ENCODE results near the gene ZNF555. TPM values are rescaled to one million over a fixed set of nuclear protein-coding genes. Genes with fewer than 3 reads are reported as not detected.

Gene ZNF555
- total RNA-seq, 2 donors from 2014 or later = 3.2 to 5.5 TPM

DNA sequence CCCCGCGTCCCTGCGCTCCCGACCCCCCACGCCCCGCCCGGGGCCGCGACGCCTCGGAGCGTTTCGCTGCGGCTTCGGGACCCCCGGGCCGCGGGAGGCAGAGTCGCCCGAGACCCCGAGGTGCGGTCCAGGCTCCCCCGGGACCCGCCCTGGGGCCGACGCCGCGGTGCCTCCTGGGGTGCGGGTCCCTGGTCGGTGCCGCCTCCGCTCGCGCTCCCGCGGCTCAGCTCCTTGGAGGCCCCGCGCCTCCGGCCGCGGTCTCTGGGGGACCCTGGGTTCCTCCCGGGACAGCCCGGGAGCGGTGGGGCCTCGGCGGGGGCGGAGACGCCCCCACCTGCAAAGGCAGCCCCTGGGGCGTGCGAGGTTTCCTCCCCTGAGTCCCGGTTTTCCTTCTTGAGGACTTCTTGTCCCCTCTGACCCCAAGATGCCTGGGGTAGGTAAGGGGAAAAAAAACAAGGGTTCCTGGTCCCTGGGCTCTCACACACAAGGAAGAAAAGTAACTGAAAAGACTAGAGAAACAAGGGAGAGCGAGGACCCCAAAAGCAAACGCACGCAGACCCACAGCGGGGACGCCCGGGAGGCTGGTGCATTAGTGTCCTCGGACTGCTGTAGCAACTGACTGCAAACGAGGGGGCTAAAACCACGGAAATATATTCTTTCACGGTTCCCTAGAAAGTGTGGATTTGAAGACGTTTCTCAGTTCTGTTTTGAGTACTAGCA, 740 bp downstream of the ZNF555 start:
- DNase-seq = no peak
- no peaks in the 10 kb centered on the region for H3K36me3 ChIP-seq
- no peaks in the 10 kb centered on the region for H3K27me3 ChIP-seq
- no peaks in the 10 kb centered on the region for H3K9me3 ChIP-seq
- TF ChIP-seq, protein P1, sequence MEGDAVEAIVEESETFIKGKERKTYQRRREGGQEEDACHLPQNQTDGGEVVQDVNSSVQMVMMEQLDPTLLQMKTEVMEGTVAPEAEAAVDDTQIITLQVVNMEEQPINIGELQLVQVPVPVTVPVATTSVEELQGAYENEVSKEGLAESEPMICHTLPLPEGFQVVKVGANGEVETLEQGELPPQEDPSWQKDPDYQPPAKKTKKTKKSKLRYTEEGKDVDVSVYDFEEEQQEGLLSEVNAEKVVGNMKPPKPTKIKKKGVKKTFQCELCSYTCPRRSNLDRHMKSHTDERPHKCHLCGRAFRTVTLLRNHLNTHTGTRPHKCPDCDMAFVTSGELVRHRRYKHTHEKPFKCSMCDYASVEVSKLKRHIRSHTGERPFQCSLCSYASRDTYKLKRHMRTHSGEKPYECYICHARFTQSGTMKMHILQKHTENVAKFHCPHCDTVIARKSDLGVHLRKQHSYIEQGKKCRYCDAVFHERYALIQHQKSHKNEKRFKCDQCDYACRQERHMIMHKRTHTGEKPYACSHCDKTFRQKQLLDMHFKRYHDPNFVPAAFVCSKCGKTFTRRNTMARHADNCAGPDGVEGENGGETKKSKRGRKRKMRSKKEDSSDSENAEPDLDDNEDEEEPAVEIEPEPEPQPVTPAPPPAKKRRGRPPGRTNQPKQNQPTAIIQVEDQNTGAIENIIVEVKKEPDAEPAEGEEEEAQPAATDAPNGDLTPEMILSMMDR (IDR thresholded peaks at IDR 0.05) = no peak
- H3K27ac ChIP-seq = peak overlapping the region; percentile 65
- H3K9ac ChIP-seq (ENCODE audit: low read depth in 2 of 2, low read length in 2 of 2) = peak overlapping the region; percentile 66 to 90
- intact Hi-C loops (cut with DNase I) = no loop called here
- H3K4me3 ChIP-seq = peak overlapping the region; percentile 61
- no peaks in the 10 kb centered on the region for H3K4me1 ChIP-seq

- Histone ChIP-seq H3K9ac (ENCODE audit: low read depth in 2 of 2, low read length in 2 of 2) (no peak overlapping the region), H3K4me3 (no peak overlapping the region), H3K27ac (no peak overlapping the region), H3K9me3 (no peaks in the 10 kb centered on the region), H3K27me3 (no peaks in the 10 kb centered on the region), H3K4me1 (no peaks in the 10 kb centered on the region), H3K36me3 (no peaks in the 10 kb centered on the region)
- intact Hi-C loops (cut with DNase I) = no loop called here
- DNase-seq = no peak
- TF ChIP-seq, protein P1 (IDR thresholded peaks at IDR 0.05) = no peak
These were observed 3.8 kb downstream of the ZNF555 start for GRCh38 chr19:2845107-2845506.

DNA sequence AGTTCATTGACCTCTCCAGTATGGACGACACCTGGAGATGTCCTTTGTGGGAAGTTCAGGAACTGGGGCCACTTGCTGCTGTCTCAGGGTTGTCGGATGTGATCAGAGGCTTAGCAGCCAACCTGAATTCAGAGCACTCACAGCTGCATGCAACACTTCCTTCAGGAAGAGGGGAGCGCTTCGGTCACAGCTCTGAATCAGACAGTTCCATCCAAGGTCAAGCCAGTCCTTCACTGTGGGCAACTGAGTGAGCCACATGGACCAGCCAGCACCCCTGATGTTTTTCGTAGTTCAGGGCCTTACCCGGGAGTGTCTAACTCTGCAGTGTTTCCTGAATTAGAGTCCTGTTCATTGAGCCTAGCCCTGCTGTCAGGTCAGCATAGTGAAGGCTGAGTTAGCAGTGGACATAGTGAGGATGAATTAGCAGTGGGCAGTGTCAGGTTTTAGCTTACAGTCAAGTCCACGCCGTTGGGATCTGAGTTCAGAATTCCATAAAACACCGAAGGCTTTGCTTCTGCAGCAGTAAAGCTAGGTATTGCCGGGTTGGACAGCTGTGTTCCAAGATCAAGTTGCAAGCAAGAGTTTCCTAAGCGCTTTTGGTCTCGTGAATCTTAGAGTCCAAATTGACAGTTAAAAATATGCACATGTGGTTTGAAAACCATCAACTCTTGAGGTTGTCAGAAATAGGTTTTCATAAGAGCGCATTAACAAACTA, 5.1 kb downstream of the ZNF555 start:
- Histone ChIP-seq H3K27me3 (no peaks in the 10 kb centered on the region), H3K4me1 (no peaks in the 10 kb centered on the region), H3K27ac (no peak overlapping the region), H3K36me3 (no peaks in the 10 kb centered on the region), H3K9me3 (no peaks in the 10 kb centered on the region), H3K9ac (ENCODE audit: low read depth in 2 of 2, low read length in 2 of 2) (no peak overlapping the region), H3K4me3 (no peak overlapping the region)
- TF ChIP-seq, protein P1 (IDR thresholded peaks at IDR 0.05) = no peak
- DNase-seq = no peak
- intact Hi-C loops (cut with DNase I) = no loop called here

- Histone ChIP-seq H3K4me1 (no peaks in the 10 kb centered on the region), H3K27ac (no peak overlapping the region), H3K9me3 (no peaks in the 10 kb centered on the region), H3K27me3 (no peaks in the 10 kb centered on the region), H3K36me3 (peaks cover 10% of the 10 kb centered on the region), H3K9ac (ENCODE audit: low read depth in 2 of 2, low read length in 2 of 2) (no peak overlapping the region), H3K4me3 (no peak overlapping the region)
- intact Hi-C loops (cut with DNase I) = no loop called here
- TF ChIP-seq, protein P1 (IDR thresholded peaks at IDR 0.05) = no peak
- no peak for DNase-seq
These were observed 6.2 kb downstream of the ZNF555 start for GRCh38 chr19:2847507-2847906.

GRCh38 chr19:2848616-2849015, 7.3 kb downstream of the ZNF555 start:
- TF ChIP-seq, protein P1 (IDR thresholded peaks at IDR 0.05) = no peak
- no peaks in the 10 kb centered on the region for H3K27me3 ChIP-seq
- peaks cover 21% of the 10 kb centered on the region for H3K36me3 ChIP-seq

More at GRCh38 chr19:2848616-2849015, 7.3 kb downstream of the ZNF555 start:
- Histone ChIP-seq H3K4me3 (no peak overlapping the region), H3K4me1 (no peaks in the 10 kb centered on the region), H3K9me3 (no peaks in the 10 kb centered on the region), H3K27ac (no peak overlapping the region), H3K9ac (ENCODE audit: low read depth in 2 of 2, low read length in 2 of 2) (no peak overlapping the region)
- intact Hi-C loops (cut with DNase I) = no loop called here
- DNase-seq = no peak

Data from colonic mucosa (tissue), 4 donors.